ENCODE results near the gene SPOP.

- TF ChIP-seq CTCF (conservative IDR thresholded peaks at IDR 0.05) (no peak), ZFX (IDR thresholded peaks at IDR 0.05) (no peak)
Measured at GRCh38 chr17:49680314-49680713, 2.4 kb upstream of the SPOP start.

Data from C4-2B (cell line).